Loucy (cell line): ENCODE results near the gene FAM168A.

ENCODE experiments used
- H2AFZ ChIP-seq: fragments of 200-600 bp; sonication (generic); 2 replicates; pipeline ENCODE4 v1.6.0; 2016; ENCODE audit warnings: antibody characterized with exemption, mild to moderate bottlenecking, low read length, moderate library complexity
- H3F3A ChIP-seq: fragments of 200-600 bp; 2 replicates; pipeline ENCODE4 v1.6.0; 2016; ENCODE audit warnings: antibody characterized with exemption, low read depth, mild to moderate bottlenecking
- H3K27me3 ChIP-seq: fragments of 200-600 bp; sonication (generic); 2 replicates; pipeline ENCODE4 v1.6.1; 2014; ENCODE audit warnings: low read length, mild to moderate bottlenecking; ENCODE audit not compliant: insufficient read depth, poor library complexity, severe bottlenecking
- H3K36me3 ChIP-seq: fragments of 200-600 bp; sonication (generic); 2 replicates; pipeline ENCODE4 v1.6.1; 2016; ENCODE audit warnings: low read length; ENCODE audit not compliant: insufficient read depth
- H3K4me1 ChIP-seq: fragments of 200-600 bp; sonication (generic); 2 replicates; pipeline ENCODE4 v1.5.1; 2014; ENCODE audit warnings: low read length, mild to moderate bottlenecking; ENCODE audit not compliant: insufficient read depth, poor library complexity, severe bottlenecking
- H3K4me2 ChIP-seq: fragments of 200-600 bp; sonication (generic); 2 replicates; pipeline ENCODE4 v1.6.0; 2014; ENCODE audit warnings: antibody characterized with exemption, low read length, low read depth, mild to moderate bottlenecking; ENCODE audit not compliant: poor library complexity, severe bottlenecking
- H3K4me3 ChIP-seq: fragments of 200-600 bp; sonication (generic); 2 replicates; pipeline ENCODE4 v1.5.1; 2014; ENCODE audit warnings: low read length, mild to moderate bottlenecking, mixed read lengths; ENCODE audit not compliant: poor library complexity, severe bottlenecking
- H3K79me2 ChIP-seq: fragments of 200-600 bp; sonication (generic); 2 replicates; pipeline ENCODE4 v1.6.1; 2014; ENCODE audit warnings: low read length; ENCODE audit not compliant: insufficient read depth
- H3K9ac ChIP-seq: fragments of 200-600 bp; sonication (generic); 2 replicates; pipeline ENCODE4 v1.6.0; 2014; ENCODE audit warnings: mild to moderate bottlenecking, low read depth, low read length, moderate library complexity; ENCODE audit not compliant: poor library complexity, severe bottlenecking
- H3K9me2 ChIP-seq: fragments of 200-600 bp; sonication (generic); replicated peaks from 2 replicates; pipeline ENCODE4 v1.6.1; 2016; ENCODE audit warnings: low read depth, low read length, mixed read lengths
- H3K9me3 ChIP-seq: fragments of 200-600 bp; sonication (generic); 2 replicates; pipeline ENCODE4 v1.6.1; 2014; ENCODE audit warnings: mild to moderate bottlenecking, antibody characterized with exemption, low read length, low read depth; ENCODE audit not compliant: insufficient read depth
- H4K20me1 ChIP-seq: fragments of 200-600 bp; sonication (generic); 2 replicates; pipeline ENCODE4 v1.6.0; 2014; ENCODE audit warnings: antibody characterized with exemption, low read length, mild to moderate bottlenecking; ENCODE audit not compliant: insufficient read depth, poor library complexity, severe bottlenecking
- CTCF ChIP-seq: fragments of 200-600 bp; sonication (generic); conservative IDR thresholded peaks from 2 replicates; pipeline ENCODE4 v1.5.1; 2014; ENCODE audit warnings: mild to moderate bottlenecking, antibody characterized with exemption, low read length
- EZH2phosphoT487 ChIP-seq: fragments of 200-600 bp; IDR thresholded peaks from 2 replicates; pipeline ENCODE4 v1.6.1; 2018; ENCODE audit warnings: antibody characterized with exemption, mild to moderate bottlenecking, moderate library complexity, borderline replicate concordance

The FAM168A gene

GRCh38 chr11:73518195-73518594 is 79.7 kb downstream of the FAM168A start:
- H3K9me3 ChIP-seq, result no peaks in the 10 kb centered on the region
- H3K4me3 ChIP-seq, result no peak overlapping the region
- H3F3A ChIP-seq, result no peaks in the 10 kb centered on the region
- no peak overlapping the region for H2AFZ ChIP-seq
- H3K9ac ChIP-seq, result no peak overlapping the region
- H3K79me2 ChIP-seq, result peaks cover 61% of the 10 kb centered on the region
- peaks cover 5% of the 10 kb centered on the region for H4K20me1 ChIP-seq
- no peaks in the 10 kb centered on the region for H3K9me2 ChIP-seq
- H3K4me2 ChIP-seq, result no peak overlapping the region
- TF ChIP-seq EZH2phosphoT487 (no peak), CTCF (no peak)
- no peaks in the 10 kb centered on the region for H3K27me3 ChIP-seq
- H3K36me3 ChIP-seq, result peaks cover 13% of the 10 kb centered on the region; the same call in 1 of the 2 replicates
- peaks cover 24% of the 10 kb centered on the region for H3K4me1 ChIP-seq

GRCh38 chr11:73516080-73516479 is 81.8 kb downstream of the FAM168A start:
- Histone ChIP-seq H2AFZ (no peak overlapping the region), H3K4me2 (no peak overlapping the region), H3K9me3 (no peaks in the 10 kb centered on the region), H3K27me3 (no peaks in the 10 kb centered on the region), H3K4me3 (no peak overlapping the region), H4K20me1 (peaks cover 2% of the 10 kb centered on the region), H3F3A (no peaks in the 10 kb centered on the region), H3K79me2 (peaks cover 57% of the 10 kb centered on the region), H3K9ac (no peak overlapping the region), H3K36me3 (peaks cover 15% of the 10 kb centered on the region; the same call in 1 of the 2 replicates), H3K9me2 (no peaks in the 10 kb centered on the region), H3K4me1 (peaks cover 12% of the 10 kb centered on the region)
- no peak for TF ChIP-seq CTCF
- no peak for TF ChIP-seq EZH2phosphoT487

GRCh38 chr11:73513707-73514106 is 84.2 kb downstream of the FAM168A start:
- no peaks in the 10 kb centered on the region; the same call in 1 of the 2 replicates for H3K9me3 ChIP-seq
- TF ChIP-seq CTCF (no peak), EZH2phosphoT487 (no peak)
- no peak overlapping the region for H3K9ac ChIP-seq
- H2AFZ ChIP-seq, result no peak overlapping the region
- H3K4me3 ChIP-seq, result no peak overlapping the region
- no peaks in the 10 kb centered on the region for H3K9me2 ChIP-seq
- H3F3A ChIP-seq, result no peaks in the 10 kb centered on the region
- H3K4me2 ChIP-seq, result no peak overlapping the region
- H3K4me1 ChIP-seq, result peaks cover under 1% of the 10 kb centered on the region
- H3K79me2 ChIP-seq, result peaks cover 40% of the 10 kb centered on the region
- no peaks in the 10 kb centered on the region for H4K20me1 ChIP-seq
- H3K36me3 ChIP-seq, result peaks cover 19% of the 10 kb centered on the region; the same call in 1 of the 2 replicates
- H3K27me3 ChIP-seq, result no peaks in the 10 kb centered on the region
